Occipital lobe (tissue), 2 donors: ENCODE data around the gene TNFRSF25. TPM values are rescaled to one million over a fixed set of nuclear protein-coding genes. Genes with fewer than 3 reads are reported as not detected.
A peak's percentile ranks its signal among the peaks of the same experiment; 100 is the strongest.
"Not testable (repeated sequence)": the region's sequence is repeated elsewhere in the genome, so short reads cannot be mapped to it uniquely, and the experiment has no call there.

Source experiments
- DNase-seq: peaks from one replicate; lab custom pipeline; 2025; lab: John Stamatoyannopoulos, UW
- total RNA-seq: library from RNA; depleted of rRNA; stranded (reverse); fragments of >200 nt; gene quantifications from one replicate; pipeline ENCODE4 v1.2.3, GENCODE V29; 2014

Gene TNFRSF25
- total RNA-seq, 1 donor from 2014 or later: 9.5 TPM

GRCh38 chr1:6435547-6435946, 30.4 kb downstream of the TNFRSF25 start:
- DNase-seq: no peak

GRCh38 chr1:6435129-6435528, 30.8 kb downstream of the TNFRSF25 start:
- DNase-seq: no peak

GRCh38 chr1:6434186-6434585, 31.8 kb downstream of the TNFRSF25 start:
- no peak for DNase-seq

- DNase-seq: not testable (repeated sequence)
Observed at GRCh38 chr1:6431645-6432579, 34.1 kb downstream of the TNFRSF25 start.

- peak; percentile 15 for DNase-seq
Observed at GRCh38 chr1:6429660-6430411, 36.1 kb downstream of the TNFRSF25 start.

- DNase-seq: not testable (repeated sequence)
Observed at GRCh38 chr1:6428453-6428852, 37.5 kb downstream of the TNFRSF25 start.

GRCh38 chr1:6427441-6428390, 38.3 kb downstream of the TNFRSF25 start:
- DNase-seq: no peak

- no peak for DNase-seq
Observed at GRCh38 chr1:6426972-6427350, 39.0 kb downstream of the TNFRSF25 start.

GRCh38 chr1:6426277-6426971, 39.5 kb downstream of the TNFRSF25 start:
- no peak for DNase-seq

GRCh38 chr1:6425658-6426057, 40.3 kb downstream of the TNFRSF25 start:
- DNase-seq: no peak

- no peak for DNase-seq
Observed at GRCh38 chr1:6424619-6425593, 41.1 kb downstream of the TNFRSF25 start, which contains the start of gene ESPN. Gene ESPN, plus strand, starts transcription at chr1:6424776. Its CDS starts 180 bp downstream, at chr1:6424956.

- no peak for DNase-seq
Observed at GRCh38 chr1:6424000-6424565, 41.9 kb downstream of the TNFRSF25 start.

GRCh38 chr1:6423321-6423999, 42.5 kb downstream of the TNFRSF25 start:
- DNase-seq: no peak

- DNase-seq: no peak
Observed at GRCh38 chr1:6421266-6421665, 44.7 kb downstream of the TNFRSF25 start.

GRCh38 chr1:6420454-6421042, 45.4 kb downstream of the TNFRSF25 start:
- DNase-seq: no peak

- DNase-seq: no peak
Observed at GRCh38 chr1:6419804-6420453, 46.0 kb downstream of the TNFRSF25 start, which contains the start of gene HES2. Gene HES2, minus strand, starts transcription at chr1:6419919. Its CDS starts 99 bp downstream, at chr1:6419820.

- DNase-seq: no peak
Observed at GRCh38 chr1:6419397-6419803, 46.6 kb downstream of the TNFRSF25 start.
